HG02884 (cell line): ENCODE results near the gene PNRC2.
"Not testable (repeated sequence)": the region's sequence is repeated elsewhere in the genome, so short reads cannot be mapped to it uniquely, and the experiment has no call there.

Experiments
- ATAC-seq: cut with Tn5 transposase; IDR thresholded peaks from one replicate; pipeline ENCODE4 v1.9.1; 2021; ENCODE audit warnings: mild to moderate bottlenecking, moderate library complexity; ENCODE audit not compliant: unreplicated experiment

The PNRC2 gene

DNA sequence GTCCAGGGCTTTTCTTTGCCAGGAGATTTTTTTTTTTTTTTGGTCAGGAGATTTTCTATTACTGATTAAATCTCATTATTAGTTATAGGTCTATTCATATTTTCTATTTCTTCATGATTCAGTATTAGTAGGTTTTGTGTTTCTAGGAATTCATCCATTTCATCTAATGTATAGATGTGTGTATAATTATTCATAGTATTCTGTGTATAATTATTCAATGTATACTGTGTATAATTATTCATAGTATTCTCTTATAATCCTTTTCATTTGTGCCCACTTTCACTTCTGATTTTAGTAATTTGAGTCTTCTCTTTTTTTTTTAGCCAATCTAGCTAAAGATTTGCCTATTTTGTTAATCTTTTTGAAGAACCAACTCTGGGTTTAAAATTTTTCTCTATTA, 12.3 kb upstream of the PNRC2 start:
- no peak for ATAC-seq

DNA sequence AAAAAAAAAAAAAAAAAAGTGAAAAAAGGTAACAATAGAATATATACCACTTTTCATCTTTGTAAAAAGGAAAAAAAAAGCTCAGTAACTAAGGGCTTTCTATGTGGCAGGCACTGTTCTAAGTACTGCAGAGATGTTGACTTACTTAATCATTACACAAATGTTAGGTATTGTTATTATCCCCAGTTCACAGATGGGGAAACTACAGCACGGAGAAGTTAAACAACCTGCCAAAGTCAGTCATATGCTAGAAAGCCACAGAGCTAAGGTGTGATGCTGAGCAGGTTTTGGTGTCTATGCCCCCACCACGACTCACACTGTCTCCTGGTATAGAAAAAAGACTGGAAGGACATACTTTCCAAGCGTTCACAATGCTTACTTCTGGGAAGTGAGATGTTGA, 6.6 kb upstream of the PNRC2 start:
- ATAC-seq = no peak

DNA sequence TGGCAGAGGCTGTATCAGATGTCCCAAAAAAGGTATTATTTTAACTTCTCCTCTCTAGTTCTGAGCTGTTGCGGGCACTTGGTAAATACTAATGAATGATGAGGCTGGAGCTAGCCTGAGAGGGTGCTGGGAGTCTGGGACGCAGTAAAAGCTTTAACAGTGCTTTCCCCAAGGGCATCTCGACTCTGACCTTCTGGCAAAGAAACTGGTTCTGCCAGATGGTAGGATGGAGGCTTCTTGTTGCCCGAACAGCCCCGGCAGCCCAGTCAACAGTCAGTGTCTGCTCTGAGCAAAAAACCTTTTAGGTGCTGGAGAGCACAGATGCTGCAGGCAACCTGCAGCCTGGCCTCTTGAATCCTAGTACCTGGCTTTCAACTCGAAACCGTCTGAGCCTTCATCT, 2.5 kb upstream of the PNRC2 start:
- no peak for ATAC-seq

DNA sequence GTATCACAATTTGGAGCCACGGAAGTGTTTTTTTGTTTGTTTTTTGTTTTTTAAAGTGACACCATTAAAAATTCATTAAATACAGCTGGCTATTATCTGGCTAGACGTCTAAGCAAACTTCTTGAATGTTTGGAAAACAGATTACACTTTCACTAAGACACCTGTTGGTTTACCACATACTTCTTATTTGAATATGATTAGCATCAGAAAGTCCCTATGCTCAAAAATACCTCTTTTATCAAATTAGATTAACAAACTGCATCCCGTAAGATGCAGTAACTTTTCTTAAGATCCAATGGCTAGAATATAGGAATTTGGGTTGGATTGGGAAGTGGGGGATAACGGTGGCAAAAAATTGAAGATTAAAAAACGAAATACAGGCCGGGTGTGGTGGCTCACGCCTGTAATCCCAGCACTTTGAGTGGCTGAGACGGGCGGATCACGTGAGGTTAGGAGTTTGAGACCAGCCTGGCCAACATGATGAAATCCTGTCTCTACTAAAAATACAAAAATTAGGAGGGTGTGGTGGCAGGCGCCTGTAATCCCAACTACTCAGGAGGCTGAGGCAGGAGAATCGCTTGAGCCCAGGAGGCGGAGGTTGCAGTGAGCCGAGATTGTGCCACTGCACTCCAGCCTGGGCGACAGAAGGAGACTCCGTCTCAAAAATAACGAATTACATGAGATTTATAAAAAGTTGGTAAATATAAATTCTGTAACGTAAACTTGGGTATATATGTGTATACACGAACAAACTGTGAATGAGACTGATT, 1.4 kb upstream of the PNRC2 start:
- ATAC-seq = not testable (repeated sequence)

DNA sequence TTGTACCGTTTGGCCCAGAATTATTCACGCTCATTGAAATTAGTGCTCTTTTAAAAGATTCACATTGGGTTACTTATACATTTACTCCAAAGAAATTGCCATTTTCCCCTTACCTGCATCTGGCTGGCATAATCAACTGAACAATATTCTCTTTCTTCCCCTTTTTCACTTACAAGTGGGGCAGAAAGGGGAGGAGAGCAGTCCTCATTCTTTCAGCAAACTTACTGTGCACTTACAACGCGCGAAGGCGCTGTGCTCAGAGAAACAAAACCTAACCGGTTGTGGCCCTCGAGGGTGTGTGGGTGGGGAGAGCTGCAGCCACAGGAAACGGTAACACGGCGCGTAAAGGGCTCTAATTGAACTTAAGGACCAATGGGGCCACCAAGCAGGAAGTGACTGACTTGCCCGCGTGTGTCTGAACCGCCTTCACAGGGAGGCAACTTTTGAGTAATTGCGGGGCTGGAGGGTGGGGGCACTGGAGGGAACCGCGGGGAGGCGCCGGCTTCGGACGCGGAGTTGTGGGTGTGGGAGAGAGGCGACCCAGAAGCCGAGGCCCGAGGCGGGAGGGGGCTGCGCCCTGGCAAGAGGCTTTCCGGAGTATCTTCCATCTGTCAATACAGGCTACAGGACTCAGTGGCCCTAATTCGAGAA, 693 bp upstream of the PNRC2 start:
- ATAC-seq = peak; percentile 62

DNA sequence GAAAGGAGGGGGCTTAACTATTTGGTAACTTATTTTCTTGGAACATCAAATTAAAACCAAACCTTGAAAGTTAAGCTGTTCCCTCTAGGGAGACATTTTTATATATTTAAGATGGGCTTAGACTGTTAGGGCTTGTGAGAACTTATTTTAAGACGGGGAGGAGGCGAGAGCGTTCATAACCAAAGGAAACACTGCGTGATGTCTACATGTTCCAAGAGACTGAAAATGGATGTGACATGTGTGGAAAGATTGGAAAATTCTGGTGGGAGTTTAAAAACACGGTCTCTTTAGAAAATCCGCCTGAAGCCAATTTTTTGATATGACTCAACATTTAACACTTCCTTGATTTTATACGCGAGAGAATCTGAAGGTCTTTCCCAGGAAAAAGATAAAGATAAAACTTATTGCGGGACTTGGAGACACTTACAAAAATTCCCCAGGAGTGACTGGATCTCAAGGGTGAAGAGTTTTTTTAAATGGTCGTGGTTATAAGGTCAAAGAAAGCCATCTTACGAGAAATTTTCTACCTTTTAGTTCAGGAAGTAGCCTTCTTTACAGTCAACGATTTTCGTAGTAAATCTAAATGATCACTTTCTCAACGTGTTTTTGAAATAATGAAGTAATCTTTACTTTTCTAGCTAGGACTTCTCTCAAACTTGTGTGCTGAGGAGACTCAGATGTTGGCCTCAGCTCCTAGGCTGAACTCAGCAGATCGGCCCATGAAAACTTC, 828 bp downstream of the PNRC2 start:
- no peak for ATAC-seq

DNA sequence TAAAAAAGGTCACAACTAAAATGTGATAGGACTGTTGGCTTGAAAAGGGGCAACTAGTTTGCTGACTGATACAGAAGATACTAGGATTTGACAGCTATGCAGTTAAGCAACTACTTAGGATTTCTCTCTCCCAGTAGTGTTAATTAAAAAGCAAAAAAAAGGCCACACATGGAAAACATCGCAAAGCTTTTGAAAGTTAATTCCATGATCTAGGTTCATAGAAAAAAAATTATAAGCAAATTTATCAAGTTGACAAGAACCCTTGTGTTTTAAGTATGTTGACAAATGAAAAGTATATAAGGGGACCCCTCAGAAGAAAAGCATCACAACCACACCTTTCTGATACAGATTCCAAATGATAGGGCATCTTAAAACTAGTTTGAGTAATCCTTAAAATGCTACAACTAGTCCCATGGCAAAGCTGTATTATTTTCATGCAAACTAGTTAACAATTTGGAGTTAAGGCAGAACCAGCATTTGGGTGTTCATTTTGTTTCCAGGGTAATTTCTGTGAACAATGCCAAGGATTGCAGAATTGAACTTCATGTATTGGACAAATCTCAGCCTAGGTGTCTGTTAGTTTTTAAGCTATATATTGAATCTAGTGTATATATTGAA, 4.1 kb downstream of the PNRC2 start:
- no peak for ATAC-seq

DNA sequence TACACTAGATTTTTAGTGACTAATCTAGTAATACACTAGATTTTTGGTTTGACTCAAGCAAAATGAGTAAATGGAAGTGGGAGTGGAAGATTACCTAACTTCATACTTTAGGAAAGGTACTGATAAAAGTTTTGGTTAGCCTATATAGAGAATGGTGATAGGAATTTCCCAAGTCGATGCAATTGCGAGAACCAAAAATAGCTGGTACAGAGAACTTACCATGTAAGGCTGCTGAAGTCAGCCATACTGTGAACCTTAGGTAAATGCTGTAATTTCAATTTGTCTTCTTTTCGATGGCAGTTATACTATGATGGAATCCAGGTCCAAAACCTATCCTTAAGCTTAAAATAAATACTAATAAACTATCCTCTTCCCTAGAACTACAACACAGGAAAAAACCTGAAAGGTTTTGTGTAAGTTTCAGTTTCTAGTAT, 4.6 kb downstream of the PNRC2 start:
- ATAC-seq = no peak

DNA sequence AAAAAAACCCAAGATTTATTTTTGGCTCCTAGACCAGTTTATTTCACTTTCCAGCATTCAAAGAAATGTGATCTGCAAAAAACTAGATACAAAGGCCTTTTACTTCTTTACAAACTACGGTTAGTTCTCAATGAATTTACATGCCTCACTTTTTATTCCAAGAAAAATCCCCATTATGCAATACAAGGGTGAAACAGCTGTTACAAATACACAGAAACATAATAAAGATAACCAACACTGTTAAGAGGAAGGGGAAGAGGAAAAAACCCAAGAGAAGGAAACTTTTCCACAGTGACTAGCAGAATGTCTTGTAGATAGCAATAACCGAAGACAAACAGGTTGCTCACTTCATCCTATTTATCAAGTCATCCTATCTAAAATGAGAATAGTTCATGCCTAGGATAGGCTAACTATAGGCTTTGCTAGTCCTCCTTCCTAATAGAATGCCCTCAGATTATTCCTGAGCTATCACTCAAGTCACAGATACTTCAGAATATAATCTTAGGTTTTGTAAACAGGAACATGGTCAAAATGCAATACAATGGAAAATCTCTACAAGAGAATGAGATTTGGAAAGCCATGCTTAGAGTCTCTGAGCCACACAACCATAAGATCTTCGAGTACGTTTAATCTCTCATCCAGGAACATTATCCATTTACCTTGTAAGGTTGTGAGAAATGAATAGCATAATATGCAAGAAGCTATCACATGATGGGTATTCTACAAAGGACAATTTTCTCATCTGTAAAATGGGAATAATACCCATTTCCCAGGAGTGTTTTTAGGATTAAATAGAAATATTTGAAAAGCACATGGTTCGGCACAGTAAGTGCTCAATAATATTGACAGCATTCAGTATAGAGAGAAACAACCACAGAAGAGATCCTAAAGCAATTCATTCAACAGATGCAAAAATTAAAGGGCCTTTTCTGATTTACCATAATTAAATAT, 5.4 kb downstream of the PNRC2 start:
- ATAC-seq = no peak

DNA sequence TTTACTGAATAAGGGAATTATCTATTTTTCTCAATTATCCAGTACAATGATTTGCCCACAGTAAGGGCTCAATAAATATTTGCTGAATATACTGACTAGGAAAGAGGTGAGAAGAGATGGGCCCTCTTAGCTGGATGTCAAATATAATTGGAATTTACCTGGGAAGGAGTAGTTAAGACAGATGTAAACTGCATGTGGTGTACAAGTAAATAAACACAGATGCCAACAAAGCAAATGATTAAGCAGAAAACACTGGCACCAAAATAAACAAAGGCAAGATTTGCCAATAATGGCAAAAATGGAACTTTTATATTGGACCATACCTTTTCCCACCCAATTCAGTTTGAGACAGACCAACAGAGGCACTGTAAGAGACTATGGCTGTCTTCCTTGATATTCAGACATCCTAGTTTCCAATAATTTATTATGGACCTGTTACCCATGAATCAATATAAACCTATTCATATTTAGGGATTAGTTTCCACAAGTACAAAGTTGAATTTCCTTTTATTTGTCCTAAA, 7.4 kb downstream of the PNRC2 start:
- ATAC-seq = no peak

DNA sequence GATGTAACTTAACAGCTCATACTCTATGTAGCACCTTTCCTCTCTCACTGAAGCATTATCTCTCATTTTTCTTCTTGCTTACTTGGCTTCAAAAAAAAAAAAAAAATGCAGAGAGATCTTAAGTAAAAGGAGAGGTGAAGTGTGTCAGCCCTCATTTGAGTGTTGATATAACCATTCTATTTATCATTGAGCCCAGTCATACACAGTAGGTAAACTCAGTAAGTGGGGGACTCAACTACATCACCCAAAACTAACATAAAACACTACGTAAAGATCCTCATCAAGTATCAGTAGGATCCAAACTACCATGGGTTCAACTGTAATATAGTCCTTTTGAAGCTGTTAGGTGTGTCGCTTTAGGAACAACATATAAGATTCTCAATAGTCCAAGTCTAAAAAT, 8.2 kb downstream of the PNRC2 start:
- ATAC-seq = no peak

DNA sequence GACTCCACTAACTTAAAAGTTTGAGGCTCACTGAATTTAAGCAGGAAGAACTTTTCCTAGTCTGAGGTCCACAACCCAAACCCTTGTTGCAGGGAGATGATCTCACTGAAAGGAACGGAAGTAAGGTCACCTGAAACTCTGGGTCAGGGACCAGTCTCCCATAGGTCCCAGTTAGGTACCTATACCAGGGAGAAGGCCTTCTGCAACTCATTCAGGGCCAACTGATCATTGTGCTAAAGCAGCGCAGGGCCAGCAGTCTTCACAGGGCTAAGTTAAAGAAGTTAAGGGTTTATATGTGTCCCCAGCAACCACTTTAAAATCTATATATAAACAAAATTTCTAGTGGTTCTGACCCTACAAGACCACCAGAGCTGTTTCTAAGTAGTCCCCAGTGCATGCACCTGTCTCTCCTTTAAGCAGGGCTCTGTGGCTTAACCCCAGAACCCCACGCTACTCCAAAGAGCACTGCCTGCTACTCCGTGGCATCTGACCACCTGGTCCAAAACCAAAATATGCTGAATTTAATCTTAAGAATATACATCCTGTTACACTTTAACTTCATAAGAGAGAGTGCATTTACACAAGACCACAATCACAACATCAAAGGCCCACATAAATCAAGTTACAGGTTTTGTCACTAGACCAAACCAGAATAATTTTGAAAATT, 17.7 kb downstream of the PNRC2 start:
- ATAC-seq = no peak

DNA sequence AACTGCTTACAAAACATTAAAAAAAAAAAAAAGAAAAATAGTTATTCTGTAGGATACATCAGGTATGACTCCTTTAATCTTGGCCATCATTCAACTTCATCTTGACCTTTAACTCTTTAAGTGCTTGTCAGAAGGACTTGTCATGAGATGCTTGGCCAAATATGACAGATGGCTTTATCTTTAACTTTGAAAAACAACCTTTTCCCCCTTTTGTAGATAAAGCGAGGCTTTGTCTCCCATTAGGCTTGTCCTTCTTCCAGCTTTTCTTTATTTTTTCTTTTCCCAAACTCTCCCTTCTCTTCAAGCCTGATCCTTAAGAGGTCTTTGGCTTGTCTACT, 18.2 kb downstream of the PNRC2 start:
- ATAC-seq = no peak

DNA sequence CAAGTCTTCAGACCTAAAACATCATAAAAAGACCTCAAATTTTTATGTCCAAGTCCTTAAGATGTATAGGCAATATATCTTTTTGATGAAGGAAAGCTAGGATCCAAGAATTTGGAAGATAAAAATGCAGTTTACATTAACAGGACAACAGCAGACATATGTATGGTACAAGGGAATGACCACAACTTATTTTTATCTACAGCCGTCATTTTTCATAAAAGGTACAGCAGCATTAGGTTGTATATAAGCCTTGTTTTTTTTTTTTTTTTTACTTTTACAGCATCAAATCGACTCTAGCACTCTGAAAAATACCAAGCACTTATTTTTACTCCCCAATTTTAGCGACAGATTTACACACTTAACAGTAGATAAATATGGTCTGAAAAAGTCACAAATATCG, 19.2 kb downstream of the PNRC2 start:
- ATAC-seq = no peak

DNA sequence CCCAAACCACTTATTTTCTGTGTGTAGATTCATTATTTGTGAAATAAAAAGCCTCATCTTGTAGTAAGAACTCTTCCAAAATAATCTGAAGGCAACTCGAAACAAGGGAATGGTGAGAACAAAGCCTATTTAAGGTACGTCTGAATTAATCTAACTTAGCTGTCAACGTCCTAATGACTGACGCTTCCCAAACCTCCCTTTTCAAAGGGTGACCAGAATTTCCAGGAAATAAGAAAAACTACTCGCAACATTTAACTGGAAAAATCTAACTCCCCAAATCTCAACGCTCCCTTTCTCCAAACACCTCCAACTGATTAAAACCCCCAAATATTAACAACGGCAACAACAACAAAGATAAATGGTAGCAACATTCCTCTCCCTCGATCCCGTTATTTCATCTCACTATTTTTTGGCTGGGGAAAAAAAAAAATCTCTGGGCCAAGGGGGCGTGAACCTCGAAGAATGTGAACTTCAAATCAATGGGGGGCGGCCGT, 19.8 kb downstream of the PNRC2 start:
- no peak for ATAC-seq

DNA sequence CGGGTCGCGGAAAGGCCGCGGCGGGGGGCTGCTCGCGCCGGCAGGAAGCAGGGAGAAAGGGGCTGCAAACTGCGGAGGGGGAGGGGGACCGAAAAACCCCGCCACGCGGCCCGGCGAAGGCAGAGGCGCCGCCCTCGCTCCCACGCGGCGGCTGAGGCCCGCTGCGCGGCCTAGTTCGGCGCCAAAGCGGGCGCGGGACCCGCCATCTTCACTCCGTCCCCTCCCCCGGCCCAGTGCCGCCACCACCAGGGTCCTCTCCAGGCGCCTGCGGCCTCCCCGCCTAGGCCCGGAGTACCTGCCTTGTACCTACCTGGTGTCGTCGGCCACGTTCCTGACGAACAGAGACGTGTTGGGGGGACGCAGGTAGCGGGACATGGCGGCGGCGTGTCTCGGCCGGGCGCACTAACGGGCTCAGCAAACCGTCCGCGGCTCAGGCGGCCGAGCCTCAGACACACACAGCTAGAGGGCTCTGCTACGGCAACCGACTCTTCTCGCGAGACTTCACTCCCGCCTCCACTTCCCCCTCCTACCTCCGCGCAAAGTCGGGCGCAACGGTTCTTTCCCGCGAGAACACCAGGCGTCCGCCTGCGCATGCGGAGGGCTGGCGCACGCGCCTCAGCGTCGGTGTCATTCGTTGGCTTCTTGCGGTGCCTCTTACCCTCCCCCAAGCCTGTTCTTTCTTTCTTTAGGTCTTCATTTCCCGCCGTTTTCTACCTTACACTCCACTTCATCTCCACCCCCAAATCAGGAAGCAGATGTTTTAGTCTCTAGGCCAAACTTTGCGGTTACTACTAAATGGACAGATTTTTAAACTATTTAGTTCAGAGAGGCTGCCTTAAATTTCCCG, 20.5 kb downstream of the PNRC2 start, which contains the start of gene SRSF10:
SRSF10 (minus strand) TSS at position 447 of the 847 bp plus-strand sequence; CDS start at position 375, 72 bp downstream.
- ATAC-seq = peak; percentile 77

DNA sequence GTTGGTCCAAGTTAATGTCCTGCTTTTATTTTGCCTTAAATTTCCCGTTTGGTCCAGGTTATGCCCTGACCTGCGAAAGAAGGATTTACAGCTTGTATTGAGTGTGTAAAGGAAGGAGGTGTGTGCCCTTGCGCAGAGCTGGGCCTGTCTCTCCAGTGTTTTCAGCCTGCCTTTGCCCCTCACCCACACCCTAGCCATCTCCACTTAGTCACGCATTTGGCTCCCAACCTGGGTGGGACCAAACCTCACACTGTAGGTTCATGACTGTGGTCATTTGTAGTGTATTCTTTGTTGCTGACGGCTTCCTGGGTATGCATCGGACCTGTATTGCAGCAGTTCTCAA, 21.1 kb downstream of the PNRC2 start:
- ATAC-seq = peak; percentile 27

DNA sequence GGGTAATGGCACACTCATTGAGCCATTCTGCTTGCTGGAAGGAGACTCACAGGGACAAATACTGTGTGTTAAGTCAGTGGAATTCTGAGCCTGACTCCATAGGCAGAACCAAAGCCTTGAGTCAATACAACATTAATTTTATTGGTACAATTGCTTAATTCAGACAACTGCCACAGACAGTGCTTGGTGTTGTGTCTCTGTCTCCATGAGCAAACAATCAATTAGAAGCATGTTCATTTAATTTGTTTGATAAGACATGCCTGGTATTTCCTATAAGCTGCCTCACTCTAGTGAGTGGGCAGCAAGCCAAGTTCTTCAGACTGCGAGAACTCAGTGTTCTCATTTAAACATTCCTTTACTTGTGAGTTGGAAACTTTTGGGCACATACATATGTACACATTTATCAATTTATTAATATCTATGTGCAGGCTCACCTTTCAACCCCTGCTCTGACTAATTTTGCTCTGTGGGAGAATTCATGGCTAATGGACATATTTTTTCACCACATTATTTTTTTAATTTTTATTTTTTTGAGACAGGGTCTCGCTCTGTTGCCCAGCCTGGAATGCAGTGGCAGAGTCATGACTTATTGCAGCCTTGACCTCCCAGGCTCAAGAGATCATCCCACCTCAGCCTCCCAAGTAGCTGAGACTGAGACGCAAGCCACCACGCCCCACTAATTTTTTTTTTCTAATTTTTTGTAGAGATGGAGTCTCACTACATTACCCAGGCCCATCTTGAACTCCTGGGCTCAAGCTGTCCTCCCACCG, 25.0 kb downstream of the PNRC2 start:
- no peak for ATAC-seq
